Heart left ventricle (tissue), 13 donors: ENCODE data around the gene KRTAP10-7.

Source experiments
- CTCF ChIP-seq, 12 donors: fragments of 200-600 bp; sonication (generic) in 4 of 12; IDR thresholded peaks; one replicate each; pipeline versions ENCODE4 v1.5.0 to v1.8.0; 2018 to 2022; ENCODE audit warnings: antibody characterized with exemption in 12 of 12, mild to moderate bottlenecking in 5 of 12
- POLR2A ChIP-seq, 2 donors: fragments of 450-650 bp; IDR thresholded peaks; one replicate each; pipeline ENCODE4 v1.6.1; 2017; ENCODE audit warnings: antibody characterized with exemption in 2 of 2, mild to moderate bottlenecking in 2 of 2, moderate library complexity in 2 of 2
- donor health status: ischemic (EF 13 %, LVEDD 7.1; RV severe dilation, severe dysfunction).
- donor health status: DM: no; HTN: yes; CAD: no.
- donor health status: DM: no; HTN: no; CAD: no.
- donor health status: ischemic (EF 25% LVEDD 6.9; RV normal size, moderate dysfunction).
- donor health status: ischemic (EF 25% LVEDD 5.7; RV mildly dilated, moderate dysfunction).
- donor health status: ischemic (EF 35%, LVEDD 5.7; RV mildly dilated, moderate dysfunction).
- donor health status: nonischemic (EF 11% LVEDD 7.7; RV severe dilation, severe dysfunction).
- donor health status: DM: yes; HTN: yes; CAD: no.
- donor health status: PGD.
- donor health status: ischemic (EF 29% LVEDD 5.4; RV normal size, mild dysfunction).
- donor health status: nonischemic (EF 23%, LVEDD 6.1; RV moderate dilation, normal function).

- TF ChIP-seq CTCF (IDR thresholded peaks at IDR 0.05): no peak
- TF ChIP-seq POLR2A (IDR thresholded peaks at IDR 0.05): no peak
Measured at GRCh38 chr21:44571844-44572782, 28.3 kb upstream of the KRTAP10-7 start.
